HepG2 (cell line): Measurements from ENCODE around the gene KRTDAP. TPM values are rescaled to one million over a fixed set of nuclear protein-coding genes. Genes with fewer than 3 reads are reported as not detected.

Experiments
- ATAD3A ChIP-seq: sonication (generic); formaldehyde crosslinking; IDR thresholded peaks from 2 replicates; pipeline ENCODE4 v1.4.0; 2020; ENCODE audit warnings: missing genetic modification reagents
- BCL3 ChIP-seq: sonication (generic); formaldehyde crosslinking; IDR thresholded peaks from 2 replicates; pipeline ENCODE4 v1.5.1; 2020; ENCODE audit warnings: mild to moderate bottlenecking, missing genetic modification reagents, moderate library complexity
- KIAA2018 ChIP-seq: sonication (generic); formaldehyde crosslinking; IDR thresholded peaks from 2 replicates; pipeline ENCODE4 v1.5.0; 2020; ENCODE audit warnings: mild to moderate bottlenecking, missing genetic modification reagents, borderline replicate concordance
- KLF16 ChIP-seq, 2 experiments: sonication (generic) in 1 of 2; formaldehyde crosslinking in 1 of 2; IDR thresholded peaks; 2 replicates each; pipeline versions ENCODE4 v1.6.1 to v1.8.0; 2016 to 2023; ENCODE audit warnings: missing genetic modification reagents in 2 of 2, missing compliant biosample characterization in 1 of 2
- ZFP1 ChIP-seq: IDR thresholded peaks from 2 replicates; pipeline ENCODE4 v1.6.1; 2016
- ZNF652 ChIP-seq: IDR thresholded peaks from 2 replicates; pipeline ENCODE4 v1.6.1; 2016; ENCODE audit warnings: low read depth, borderline replicate concordance
- ZNF713 ChIP-seq: sonication (generic); formaldehyde crosslinking; IDR thresholded peaks from 2 replicates; pipeline ENCODE4 v1.4.0; 2020; ENCODE audit warnings: mild to moderate bottlenecking, missing genetic modification reagents
- polyA plus RNA-seq, 8 experiments: library from polyadenylated mRNA; depleted of rRNA in 3 of 8; stranded (reverse) in 7 of 8; unstranded in 1 of 8; fragments of >200 nt; fragmentation: Illumina TruSeq in 4 of 8; extraction: Trizol in 4 of 8; gene quantifications; 2 replicates each; pipeline versions ENCODE4 v1.2.1 to v1.2.3, GENCODE V29; 2011 to 2016; ENCODE audit warnings: low read depth in 4 of 8, missing spikeins in 1 of 8, mixed read lengths in 1 of 8; ENCODE audit not compliant: insufficient read depth in 1 of 8
- total RNA-seq, 5 experiments: library from RNA; depleted of rRNA; stranded (reverse); fragments of >200 nt; fragmentation: Illumina TruSeq; extraction: Trizol; gene quantifications; 2 replicates each; pipeline ENCODE4 v1.2.3, GENCODE V29; 2016; ENCODE audit warnings: low read depth in 1 of 5
- TF ChIP-seq, protein P1 (sequence below): sonication (generic); formaldehyde crosslinking; IDR thresholded peaks from 2 replicates; pipeline ENCODE4 v1.5.1; 2020; ENCODE audit warnings: mild to moderate bottlenecking, missing genetic modification reagents, borderline replicate concordance
- TF ChIP-seq, protein P2 (sequence below): sonication (generic); formaldehyde crosslinking; IDR thresholded peaks from 2 replicates; pipeline ENCODE4 v1.4.0; 2020; ENCODE audit warnings: mild to moderate bottlenecking, missing genetic modification reagents

Gene KRTDAP
- total and polyA plus RNA-seq, 2 of the 13 experiments (the other 11 are each of a cell fraction or from before 2014, with no cell fraction given), result 0.86 to 1.5 TPM

- TF ChIP-seq KIAA2018 (CRISPR knock-in tag), result 0 out of 2 replicates have a peak, but pooled peaks have one; percentile 11
- TF ChIP-seq ZNF652 (CRISPR knock-in tag), result peak; percentile 12; the same call in 1 of the 2 replicates
- TF ChIP-seq, protein P1, sequence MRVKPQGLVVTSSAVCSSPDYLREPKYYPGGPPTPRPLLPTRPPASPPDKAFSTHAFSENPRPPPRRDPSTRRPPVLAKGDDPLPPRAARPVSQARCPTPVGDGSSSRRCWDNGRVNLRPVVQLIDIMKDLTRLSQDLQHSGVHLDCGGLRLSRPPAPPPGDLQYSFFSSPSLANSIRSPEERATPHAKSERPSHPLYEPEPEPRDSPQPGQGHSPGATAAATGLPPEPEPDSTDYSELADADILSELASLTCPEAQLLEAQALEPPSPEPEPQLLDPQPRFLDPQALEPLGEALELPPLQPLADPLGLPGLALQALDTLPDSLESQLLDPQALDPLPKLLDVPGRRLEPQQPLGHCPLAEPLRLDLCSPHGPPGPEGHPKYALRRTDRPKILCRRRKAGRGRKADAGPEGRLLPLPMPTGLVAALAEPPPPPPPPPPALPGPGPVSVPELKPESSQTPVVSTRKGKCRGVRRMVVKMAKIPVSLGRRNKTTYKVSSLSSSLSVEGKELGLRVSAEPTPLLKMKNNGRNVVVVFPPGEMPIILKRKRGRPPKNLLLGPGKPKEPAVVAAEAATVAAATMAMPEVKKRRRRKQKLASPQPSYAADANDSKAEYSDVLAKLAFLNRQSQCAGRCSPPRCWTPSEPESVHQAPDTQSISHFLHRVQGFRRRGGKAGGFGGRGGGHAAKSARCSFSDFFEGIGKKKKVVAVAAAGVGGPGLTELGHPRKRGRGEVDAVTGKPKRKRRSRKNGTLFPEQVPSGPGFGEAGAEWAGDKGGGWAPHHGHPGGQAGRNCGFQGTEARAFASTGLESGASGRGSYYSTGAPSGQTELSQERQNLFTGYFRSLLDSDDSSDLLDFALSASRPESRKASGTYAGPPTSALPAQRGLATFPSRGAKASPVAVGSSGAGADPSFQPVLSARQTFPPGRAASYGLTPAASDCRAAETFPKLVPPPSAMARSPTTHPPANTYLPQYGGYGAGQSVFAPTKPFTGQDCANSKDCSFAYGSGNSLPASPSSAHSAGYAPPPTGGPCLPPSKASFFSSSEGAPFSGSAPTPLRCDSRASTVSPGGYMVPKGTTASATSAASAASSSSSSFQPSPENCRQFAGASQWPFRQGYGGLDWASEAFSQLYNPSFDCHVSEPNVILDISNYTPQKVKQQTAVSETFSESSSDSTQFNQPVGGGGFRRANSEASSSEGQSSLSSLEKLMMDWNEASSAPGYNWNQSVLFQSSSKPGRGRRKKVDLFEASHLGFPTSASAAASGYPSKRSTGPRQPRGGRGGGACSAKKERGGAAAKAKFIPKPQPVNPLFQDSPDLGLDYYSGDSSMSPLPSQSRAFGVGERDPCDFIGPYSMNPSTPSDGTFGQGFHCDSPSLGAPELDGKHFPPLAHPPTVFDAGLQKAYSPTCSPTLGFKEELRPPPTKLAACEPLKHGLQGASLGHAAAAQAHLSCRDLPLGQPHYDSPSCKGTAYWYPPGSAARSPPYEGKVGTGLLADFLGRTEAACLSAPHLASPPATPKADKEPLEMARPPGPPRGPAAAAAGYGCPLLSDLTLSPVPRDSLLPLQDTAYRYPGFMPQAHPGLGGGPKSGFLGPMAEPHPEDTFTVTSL (CRISPR knock-in tag), result no peak; the same call in 1 of the 2 replicates
- no peak for TF ChIP-seq ATAD3A (CRISPR knock-in tag)
- no peak for TF ChIP-seq ZNF713 (CRISPR knock-in tag)
- TF ChIP-seq, protein P2, sequence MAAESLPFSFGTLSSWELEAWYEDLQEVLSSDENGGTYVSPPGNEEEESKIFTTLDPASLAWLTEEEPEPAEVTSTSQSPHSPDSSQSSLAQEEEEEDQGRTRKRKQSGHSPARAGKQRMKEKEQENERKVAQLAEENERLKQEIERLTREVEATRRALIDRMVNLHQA (CRISPR knock-in tag), result no peak
- no peak for TF ChIP-seq ZFP1 (CRISPR knock-in tag)
- 0 out of 2 replicates have a peak, but pooled peaks have one; percentile 47 for TF ChIP-seq BCL3
- no peak for TF ChIP-seq KLF16 (CRISPR knock-in tag; IDR thresholded peaks at IDR 0.05)
Observed at GRCh38 chr19:35458731-35459391, 31.4 kb downstream of the KRTDAP start (continued).
